A549 treated with RU486 at 1 μM for 4 hours (cell line): ENCODE measurements around the gene XPNPEP2. TPM values are rescaled to one million over a fixed set of nuclear protein-coding genes. Genes with fewer than 3 reads are reported as not detected.

ENCODE experiments used
- total RNA-seq: library from RNA; stranded (reverse); fragments of 200-300 nt; extraction: Qiagen RNA extraction; gene quantifications from 5 replicates; pipeline ENCODE4 v1.2.3, GENCODE V29; 2022; ENCODE audit warnings: low read depth

Gene XPNPEP2, protein sequence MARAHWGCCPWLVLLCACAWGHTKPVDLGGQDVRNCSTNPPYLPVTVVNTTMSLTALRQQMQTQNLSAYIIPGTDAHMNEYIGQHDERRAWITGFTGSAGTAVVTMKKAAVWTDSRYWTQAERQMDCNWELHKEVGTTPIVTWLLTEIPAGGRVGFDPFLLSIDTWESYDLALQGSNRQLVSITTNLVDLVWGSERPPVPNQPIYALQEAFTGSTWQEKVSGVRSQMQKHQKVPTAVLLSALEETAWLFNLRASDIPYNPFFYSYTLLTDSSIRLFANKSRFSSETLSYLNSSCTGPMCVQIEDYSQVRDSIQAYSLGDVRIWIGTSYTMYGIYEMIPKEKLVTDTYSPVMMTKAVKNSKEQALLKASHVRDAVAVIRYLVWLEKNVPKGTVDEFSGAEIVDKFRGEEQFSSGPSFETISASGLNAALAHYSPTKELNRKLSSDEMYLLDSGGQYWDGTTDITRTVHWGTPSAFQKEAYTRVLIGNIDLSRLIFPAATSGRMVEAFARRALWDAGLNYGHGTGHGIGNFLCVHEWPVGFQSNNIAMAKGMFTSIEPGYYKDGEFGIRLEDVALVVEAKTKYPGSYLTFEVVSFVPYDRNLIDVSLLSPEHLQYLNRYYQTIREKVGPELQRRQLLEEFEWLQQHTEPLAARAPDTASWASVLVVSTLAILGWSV
- not detected in 5 replicates for total RNA-seq

DNA sequence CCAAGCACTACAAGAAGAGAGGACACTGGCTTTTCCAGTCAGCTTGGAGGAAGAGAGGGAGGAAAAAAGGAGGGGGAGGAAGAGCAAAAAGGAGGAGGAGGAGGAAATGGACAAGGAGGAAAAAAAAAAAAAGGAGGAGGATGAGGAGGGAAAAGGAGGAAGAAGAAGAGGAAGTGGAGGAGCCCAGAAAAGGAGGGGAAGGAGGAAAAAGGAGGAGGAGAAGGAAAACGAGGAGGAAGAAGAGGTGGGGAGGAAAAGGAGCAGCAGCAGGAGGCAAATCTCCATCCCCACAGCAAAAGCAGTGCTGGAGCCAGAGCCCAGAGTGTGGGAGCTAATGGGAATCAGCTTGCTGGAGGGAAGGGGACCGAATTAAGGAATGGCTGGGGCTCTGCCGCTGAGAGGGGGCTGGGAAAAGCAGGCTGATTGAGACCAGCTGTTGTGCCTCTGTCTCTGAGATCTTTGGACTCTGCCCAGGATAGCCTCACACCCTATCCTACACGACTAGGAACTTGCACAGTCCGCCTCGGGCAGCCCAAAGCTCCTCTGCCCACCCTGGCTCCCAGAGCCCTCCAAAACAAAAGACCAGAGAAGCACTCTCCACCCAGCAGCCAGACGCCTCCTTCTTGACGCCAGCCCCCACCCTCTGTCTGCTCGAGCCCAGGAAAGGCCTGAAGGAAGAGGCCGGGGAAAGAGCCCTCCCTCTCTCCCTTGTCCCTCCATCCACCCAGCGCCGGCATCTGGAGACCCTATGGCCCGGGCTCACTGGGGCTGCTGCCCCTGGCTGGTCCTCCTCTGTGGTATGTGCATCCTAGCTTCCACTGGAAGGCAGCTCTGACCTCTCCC is at the start of gene XPNPEP2:
Gene XPNPEP2, plus strand, starts transcription at position 514 of the 843 bp plus-strand sequence. Its CDS starts 235 bp downstream, at position 749.

DNA sequence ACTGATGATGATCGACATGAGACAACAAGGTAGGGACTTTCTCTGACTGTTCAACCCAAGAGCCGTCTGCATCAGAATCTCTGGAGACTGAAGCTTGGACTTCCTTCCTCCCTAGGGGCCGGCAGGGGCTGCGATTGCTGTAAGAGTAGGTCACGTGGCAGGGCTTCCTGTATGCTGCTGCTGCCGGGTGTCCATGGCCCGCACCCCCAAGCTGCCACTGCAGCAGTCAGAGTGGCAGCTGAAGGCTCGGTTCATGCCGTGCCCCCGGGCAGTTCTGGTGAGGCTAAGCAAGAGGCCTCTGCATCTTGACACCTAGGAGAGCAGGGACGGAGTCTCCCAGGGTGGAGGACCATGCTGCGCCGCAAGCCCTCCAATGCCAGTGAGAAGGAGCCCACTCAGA is 41.0 kb downstream of the XPNPEP2 start, which contains the start of gene SASH3:
Gene SASH3, plus strand, starts transcription at position 203 of the 400 bp plus-strand sequence. Its CDS starts 149 bp downstream, at position 352.

Other genes starting within 250 kb of the XPNPEP2 start
- 26.9 to 59.2 TPM (median 46.6 TPM) in 5 replicates for gene SMARCA1, start 215.5 kb upstream of the XPNPEP2 start, total RNA-seq
- gene OCRL, start 198.7 kb upstream of the XPNPEP2 start, total RNA-seq: 16.4 to 25.6 TPM (median 23.4 TPM) in 5 replicates
- 0.73 to 1.2 TPM (median 0.89 TPM) in 5 replicates for gene APLN, start 84.0 kb upstream of the XPNPEP2 start, total RNA-seq
- not detected in 5 replicates for gene SASH3, start 41.0 kb downstream of the XPNPEP2 start, total RNA-seq
- 36.8 to 41.8 TPM (median 39.2 TPM) in 5 replicates for gene ZDHHC9, start 104.9 kb downstream of the XPNPEP2 start, total RNA-seq
- gene UTP14A, start 167.2 kb downstream of the XPNPEP2 start, total RNA-seq: 44.3 to 60.0 TPM (median 47.2 TPM) in 5 replicates
- 4.8 to 10.5 TPM (median 9.3 TPM) in 5 replicates for gene BCORL1, start 243.7 kb downstream of the XPNPEP2 start, total RNA-seq